ENCODE measurements around the gene PSME1.
A peak's percentile ranks its signal among the peaks of the same experiment; 100 is the strongest.

Gene PSME1

GRCh38 chr14:24106672-24107271 lies 29.2 kb upstream of the PSME1 start:
- Histone ChIP-seq H3K27ac (ENCODE audit: low read depth, low read length) (no peak overlapping the region), H3K9me3 (ENCODE audit: control insufficient read depth, insufficient read depth, low read depth, low read length) (peaks cover 20% of the 10 kb centered on the region), H3K9ac (ENCODE audit: low read length) (no peak overlapping the region), H3K36me3 (ENCODE audit: control insufficient read depth, insufficient read depth, low read length) (peaks cover 28% of the 10 kb centered on the region), H3K27me3 (ENCODE audit: control insufficient read depth, insufficient read depth, low read length) (no peaks in the 10 kb centered on the region), H3K4me1 (ENCODE audit: control insufficient read depth, insufficient read depth, low read length) (no peaks in the 10 kb centered on the region), H3K4me3 (ENCODE audit: low read depth, low read length) (no peak overlapping the region)

- no peaks in the 10 kb centered on the region for H3K27me3 ChIP-seq (ENCODE audit: control insufficient read depth, insufficient read depth, low read length)
- no peak overlapping the region for H3K4me3 ChIP-seq (ENCODE audit: low read depth, low read length)
- no peak overlapping the region for H3K27ac ChIP-seq (ENCODE audit: low read depth, low read length)
- peaks cover 16% of the 10 kb centered on the region for H3K36me3 ChIP-seq (ENCODE audit: control insufficient read depth, insufficient read depth, low read length)
- H3K9ac ChIP-seq (ENCODE audit: low read length): no peak overlapping the region
- peaks cover 19% of the 10 kb centered on the region for H3K9me3 ChIP-seq (ENCODE audit: control insufficient read depth, insufficient read depth, low read depth, low read length)
- H3K4me1 ChIP-seq (ENCODE audit: control insufficient read depth, insufficient read depth, low read length): no peaks in the 10 kb centered on the region
Measured at GRCh38 chr14:24108336-24108874, 27.6 kb upstream of the PSME1 start.

- no peaks in the 10 kb centered on the region for H3K27me3 ChIP-seq (ENCODE audit: control insufficient read depth, insufficient read depth, low read length)
- no peak overlapping the region for H3K9ac ChIP-seq (ENCODE audit: low read length)
- H3K27ac ChIP-seq (ENCODE audit: low read depth, low read length): no peak overlapping the region
- peaks cover 2% of the 10 kb centered on the region; the same call in 1 of the 2 replicates for H3K36me3 ChIP-seq (ENCODE audit: control insufficient read depth, insufficient read depth, low read length)
- no peak overlapping the region for H3K4me3 ChIP-seq (ENCODE audit: low read depth, low read length)
- no peaks in the 10 kb centered on the region for H3K4me1 ChIP-seq (ENCODE audit: control insufficient read depth, insufficient read depth, low read length)
- 0 out of 2 replicates have a peak, but pooled peaks cover 3% of the 10 kb centered on the region for H3K9me3 ChIP-seq (ENCODE audit: control insufficient read depth, insufficient read depth, low read depth, low read length)
Measured at GRCh38 chr14:24110060-24110459, 25.9 kb upstream of the PSME1 start.

GRCh38 chr14:24110523-24110922 lies 25.5 kb upstream of the PSME1 start:
- H3K27ac ChIP-seq (ENCODE audit: low read depth, low read length): no peak overlapping the region
- 0 out of 2 replicates have a peak, but pooled peaks cover under 1% of the 10 kb centered on the region for H3K4me1 ChIP-seq (ENCODE audit: control insufficient read depth, insufficient read depth, low read length)
- H3K36me3 ChIP-seq (ENCODE audit: control insufficient read depth, insufficient read depth, low read length): no peaks in the 10 kb centered on the region
- H3K27me3 ChIP-seq (ENCODE audit: control insufficient read depth, insufficient read depth, low read length): no peaks in the 10 kb centered on the region
- no peak overlapping the region for H3K9ac ChIP-seq (ENCODE audit: low read length)
- H3K9me3 ChIP-seq (ENCODE audit: control insufficient read depth, insufficient read depth, low read depth, low read length): no peaks in the 10 kb centered on the region
- H3K4me3 ChIP-seq (ENCODE audit: low read depth, low read length): no peak overlapping the region

GRCh38 chr14:24113379-24113800 lies 22.6 kb upstream of the PSME1 start:
- Histone ChIP-seq H3K4me1 (ENCODE audit: control insufficient read depth, insufficient read depth, low read length) (0 out of 2 replicates have a peak, but pooled peaks cover 6% of the 10 kb centered on the region), H3K9ac (ENCODE audit: low read length) (peak overlapping the region; percentile 79), H3K27ac (ENCODE audit: low read depth, low read length) (peak overlapping the region; percentile 42; the same call in 1 of the 2 replicates), H3K4me3 (ENCODE audit: low read depth, low read length) (peak overlapping the region; percentile 86), H3K9me3 (ENCODE audit: control insufficient read depth, insufficient read depth, low read depth, low read length) (no peaks in the 10 kb centered on the region), H3K27me3 (ENCODE audit: control insufficient read depth, insufficient read depth, low read length) (no peaks in the 10 kb centered on the region), H3K36me3 (ENCODE audit: control insufficient read depth, insufficient read depth, low read length) (peaks cover 18% of the 10 kb centered on the region)

GRCh38 chr14:24113801-24114531 lies 22.0 kb upstream of the PSME1 start:
- 0 out of 2 replicates have a peak, but pooled peaks cover 6% of the 10 kb centered on the region for H3K4me1 ChIP-seq (ENCODE audit: control insufficient read depth, insufficient read depth, low read length)
- H3K9me3 ChIP-seq (ENCODE audit: control insufficient read depth, insufficient read depth, low read depth, low read length): no peaks in the 10 kb centered on the region
- peak overlapping the region; percentile 42; the same call in 1 of the 2 replicates for H3K27ac ChIP-seq (ENCODE audit: low read depth, low read length)
- peak overlapping the region; percentile 86 for H3K4me3 ChIP-seq (ENCODE audit: low read depth, low read length)
- peaks cover 24% of the 10 kb centered on the region for H3K36me3 ChIP-seq (ENCODE audit: control insufficient read depth, insufficient read depth, low read length)
- H3K27me3 ChIP-seq (ENCODE audit: control insufficient read depth, insufficient read depth, low read length): no peaks in the 10 kb centered on the region
- H3K9ac ChIP-seq (ENCODE audit: low read length): peak overlapping the region; percentile 79

GRCh38 chr14:24114532-24115421 lies 21.2 kb upstream of the PSME1 start, which contains the start of the genes DCAF11 and NRL:
Gene DCAF11 (plus strand): TSS chr14:24114777. CDS start chr14:24115595, 818 bp downstream.
Gene NRL (minus strand): TSS chr14:24114949. CDS start chr14:24082848, 32,101 bp downstream.
- peak within 1 kb of the TSS; percentile 82 for H3K27ac ChIP-seq (ENCODE audit: low read depth, low read length)
- peak within 1 kb of the TSS; percentile 86 for H3K4me3 ChIP-seq (ENCODE audit: low read depth, low read length)
- H3K9ac ChIP-seq (ENCODE audit: low read length): peak within 1 kb of the TSS; percentile 87
- peaks cover 32% of the 10 kb centered on the region for H3K36me3 ChIP-seq (ENCODE audit: control insufficient read depth, insufficient read depth, low read length)
- H3K4me1 ChIP-seq (ENCODE audit: control insufficient read depth, insufficient read depth, low read length): 0 out of 2 replicates have a peak, but pooled peaks cover 6% of the 10 kb centered on the region
- no peaks in the 10 kb centered on the region for H3K9me3 ChIP-seq (ENCODE audit: control insufficient read depth, insufficient read depth, low read depth, low read length)
- no peaks in the 10 kb centered on the region for H3K27me3 ChIP-seq (ENCODE audit: control insufficient read depth, insufficient read depth, low read length)

- Histone ChIP-seq H3K9ac (ENCODE audit: low read length) (peak overlapping the region; percentile 87), H3K27ac (ENCODE audit: low read depth, low read length) (no peak overlapping the region), H3K36me3 (ENCODE audit: control insufficient read depth, insufficient read depth, low read length) (peaks cover 36% of the 10 kb centered on the region), H3K4me1 (ENCODE audit: control insufficient read depth, insufficient read depth, low read length) (0 out of 2 replicates have a peak, but pooled peaks cover 6% of the 10 kb centered on the region), H3K4me3 (ENCODE audit: low read depth, low read length) (peak overlapping the region; percentile 86), H3K27me3 (ENCODE audit: control insufficient read depth, insufficient read depth, low read length) (no peaks in the 10 kb centered on the region), H3K9me3 (ENCODE audit: control insufficient read depth, insufficient read depth, low read depth, low read length) (no peaks in the 10 kb centered on the region)
Measured at GRCh38 chr14:24115422-24116127, 20.4 kb upstream of the PSME1 start.

- H3K36me3 ChIP-seq (ENCODE audit: control insufficient read depth, insufficient read depth, low read length): peaks cover 43% of the 10 kb centered on the region
- H3K27me3 ChIP-seq (ENCODE audit: control insufficient read depth, insufficient read depth, low read length): no peaks in the 10 kb centered on the region
- 0 out of 2 replicates have a peak, but pooled peaks cover 6% of the 10 kb centered on the region for H3K4me1 ChIP-seq (ENCODE audit: control insufficient read depth, insufficient read depth, low read length)
- no peaks in the 10 kb centered on the region for H3K9me3 ChIP-seq (ENCODE audit: control insufficient read depth, insufficient read depth, low read depth, low read length)
- no peak overlapping the region for H3K9ac ChIP-seq (ENCODE audit: low read length)
- H3K4me3 ChIP-seq (ENCODE audit: low read depth, low read length): peak overlapping the region; percentile 86
- no peak overlapping the region for H3K27ac ChIP-seq (ENCODE audit: low read depth, low read length)
Measured at GRCh38 chr14:24116128-24116814, 19.7 kb upstream of the PSME1 start.

Measured in HUES6 (cell line).